H9 (cell line): ENCODE measurements around the gene TYW3. TPM values are rescaled to one million over a fixed set of nuclear protein-coding genes. Genes with fewer than 3 reads are reported as not detected.

Experiments used
- DNase-seq: peaks from one replicate; pipeline ENCODE4 v3.0.0-alpha.2; 2017
- H2AFZ ChIP-seq: one replicate; pipeline ENCODE4 v1.6.1; 2013; ENCODE audit warnings: mild to moderate bottlenecking, low read length, control low read depth, moderate library complexity
- H2AK5ac ChIP-seq: 2 replicates; pipeline ENCODE4 v1.6.1; 2013; ENCODE audit warnings: low read length, control low read depth, mixed read lengths; ENCODE audit not compliant: insufficient read length
- H2BK120ac ChIP-seq: one replicate; pipeline ENCODE4 v1.6.1; 2013; ENCODE audit warnings: low read depth, mild to moderate bottlenecking, low read length, control low read depth, inconsistent platforms; ENCODE audit not compliant: poor library complexity, severe bottlenecking
- H2BK12ac ChIP-seq: 2 replicates; pipeline ENCODE4 v1.6.1; 2013; ENCODE audit warnings: low read length, control low read depth, mixed read lengths, low read depth; ENCODE audit not compliant: insufficient read length
- H2BK15ac ChIP-seq: 2 replicates; pipeline ENCODE4 v1.6.1; 2013; ENCODE audit warnings: low read depth, low read length, control low read depth
- H2BK20ac ChIP-seq: one replicate; pipeline ENCODE4 v1.6.1; 2013; ENCODE audit warnings: low read depth, mild to moderate bottlenecking, low read length, control low read depth, inconsistent platforms; ENCODE audit not compliant: poor library complexity, severe bottlenecking
- H2BK5ac ChIP-seq: 2 replicates; pipeline ENCODE4 v1.6.1; 2013; ENCODE audit warnings: low read length, control low read depth, mixed read lengths; ENCODE audit not compliant: insufficient read length
- H3K14ac ChIP-seq: 2 replicates; pipeline ENCODE4 v1.6.1; 2013; ENCODE audit warnings: low read length, control low read depth; ENCODE audit not compliant: insufficient read depth
- H3K18ac ChIP-seq: 2 replicates; pipeline ENCODE4 v1.6.1; 2013; ENCODE audit warnings: low read depth, mild to moderate bottlenecking, mixed read lengths, low read length, control low read depth; ENCODE audit not compliant: insufficient read length
- H3K23ac ChIP-seq: 2 replicates; pipeline ENCODE4 v1.6.1; 2013; ENCODE audit warnings: low read length, control low read depth, mixed read lengths, low read depth; ENCODE audit not compliant: insufficient read length
- H3K23me2 ChIP-seq: 2 replicates; pipeline ENCODE4 v1.6.1; 2013; ENCODE audit warnings: low read depth, mild to moderate bottlenecking, mixed read lengths, low read length, control low read depth; ENCODE audit not compliant: insufficient read length, poor library complexity, severe bottlenecking
- H3K27ac ChIP-seq: 2 replicates; pipeline ENCODE4 v1.5.1; 2013; ENCODE audit warnings: low read length, control low read depth, mixed read lengths, low read depth; ENCODE audit not compliant: insufficient read length
- H3K27me3 ChIP-seq: 2 replicates; pipeline ENCODE4 v1.6.1; 2013; ENCODE audit warnings: low read length, control low read depth, inconsistent platforms; ENCODE audit not compliant: insufficient read depth
- H3K4ac ChIP-seq: 2 replicates; pipeline ENCODE4 v1.6.1; 2013; ENCODE audit warnings: low read depth, mild to moderate bottlenecking, control low read depth, inconsistent platforms, low read length, moderate library complexity
- H3K4me1 ChIP-seq: 2 replicates; pipeline ENCODE4 v1.6.1; 2013; ENCODE audit warnings: low read length, control low read depth, inconsistent platforms; ENCODE audit not compliant: insufficient read depth
- H3K4me2 ChIP-seq: 2 replicates; pipeline ENCODE4 v1.6.1; 2013; ENCODE audit warnings: low read length, control low read depth, mixed read lengths; ENCODE audit not compliant: insufficient read length, insufficient read depth
- H3K56ac ChIP-seq: 2 replicates; pipeline ENCODE4 v1.6.1; 2013; ENCODE audit warnings: low read depth, mild to moderate bottlenecking, mixed read lengths, low read length, control low read depth; ENCODE audit not compliant: insufficient read length
- H3K79me1 ChIP-seq: 2 replicates; pipeline ENCODE4 v1.6.1; 2013; ENCODE audit warnings: low read depth, mild to moderate bottlenecking, moderate library complexity, low read length, control low read depth, inconsistent platforms; ENCODE audit not compliant: insufficient read depth, poor library complexity, severe bottlenecking
- H3K79me2 ChIP-seq: 2 replicates; pipeline ENCODE4 v1.6.1; 2013; ENCODE audit warnings: low read length, control low read depth, inconsistent platforms; ENCODE audit not compliant: insufficient read depth
- H3K9ac ChIP-seq: 2 replicates; pipeline ENCODE4 v1.6.1; 2013; ENCODE audit warnings: low read length, control low read depth, mixed read lengths; ENCODE audit not compliant: insufficient read length; ENCODE audit errors: extremely low read depth
- H3K9me3 ChIP-seq: one replicate; pipeline ENCODE4 v1.6.1; 2013; ENCODE audit warnings: low read depth, low read length, inconsistent platforms; ENCODE audit not compliant: control insufficient read depth
- H3T11ph ChIP-seq: one replicate; pipeline ENCODE4 v1.6.1; 2013; ENCODE audit warnings: mild to moderate bottlenecking, low read length, control low read depth, inconsistent platforms
- H4K20me1 ChIP-seq: one replicate; pipeline ENCODE4 v1.6.1; 2013; ENCODE audit not compliant: control insufficient read depth, insufficient read length, insufficient read depth
- H4K5ac ChIP-seq: 2 replicates; pipeline ENCODE4 v1.6.1; 2013; ENCODE audit warnings: low read depth, mild to moderate bottlenecking, mixed read lengths, low read length, control low read depth; ENCODE audit not compliant: insufficient read length
- H4K8ac ChIP-seq: replicated peaks from 2 replicates; pipeline ENCODE4 v1.6.1; 2013; ENCODE audit warnings: low read length, control low read depth, mixed read lengths, low read depth; ENCODE audit not compliant: insufficient read length
- H4K91ac ChIP-seq: 2 replicates; pipeline ENCODE4 v1.6.1; 2013; ENCODE audit warnings: low read depth, mild to moderate bottlenecking, moderate library complexity, mixed read lengths, low read length, control low read depth; ENCODE audit not compliant: insufficient read length
- H3K27ac Mint-ChIP-seq, 3 experiments: 2 replicates in 2 of 3; 3 replicates in 1 of 3; pipeline ENCODE4 v1.8.0; 2020 to 2021; ENCODE audit warnings: mixed read lengths in 3 of 3, mild to moderate bottlenecking in 1 of 3, moderate library complexity in 1 of 3
- H3K27me3 Mint-ChIP-seq: 2 replicates; pipeline ENCODE4 v1.8.0; 2021; ENCODE audit warnings: low read depth, mild to moderate bottlenecking, moderate library complexity, mixed read lengths
- H3K36me3 Mint-ChIP-seq, 3 experiments: 2 replicates in 2 of 3; 3 replicates in 1 of 3; pipeline ENCODE4 v1.8.0; 2020 to 2021; ENCODE audit warnings: low read depth in 3 of 3, mixed read lengths in 3 of 3; ENCODE audit not compliant: insufficient read depth in 1 of 3
- H3K4me1 Mint-ChIP-seq, 2 experiments: 2 replicates each; pipeline ENCODE4 v1.8.0; 2020; ENCODE audit warnings: mixed read lengths in 2 of 2
- H3K4me3 Mint-ChIP-seq, 2 experiments: 2 replicates in 1 of 2; 3 replicates in 1 of 2; pipeline ENCODE4 v1.8.0; 2020 to 2021; ENCODE audit warnings: mild to moderate bottlenecking in 2 of 2, mixed read lengths in 2 of 2, moderate library complexity in 1 of 2
- H3K9me3 Mint-ChIP-seq, 2 experiments: 2 replicates in 1 of 2; 3 replicates in 1 of 2; pipeline ENCODE4 v1.8.0; 2020; ENCODE audit warnings: mild to moderate bottlenecking in 2 of 2, mixed read lengths in 2 of 2, moderate library complexity in 1 of 2
- WGBS: extraction: QIAGEN DNeasy Blood & Tissue Kit; methylation state at CpG from one replicate; pipeline ENCODE4 v1.1.7; 2013; ENCODE audit warnings: missing lambda C conversion rate, low lambda C conversion rate, mixed read lengths; ENCODE audit not compliant: insufficient read length; ENCODE audit errors: extremely low coverage; 5-methylcytosine and 5-hydroxymethylcytosine counted together
- long read RNA-seq: library from polyadenylated mRNA; unstranded; transcript quantifications from one replicate; pipeline ENCODE4 v2.0.0, GENCODE V29; 2020
- total RNA-seq: library from RNA; stranded (reverse); gene quantifications from 2 replicates; pipeline ENCODE4 v1.2.1, GENCODE V29; 2021
- TF ChIP-seq, protein P1 (sequence below): fragments of 200-600 bp; sonication (generic); conservative IDR thresholded peaks from 3 replicates; pipeline ENCODE4 v1.8.0; 2021; ENCODE audit warnings: antibody characterized with exemption, mild to moderate bottlenecking

TYW3 gene, protein sequence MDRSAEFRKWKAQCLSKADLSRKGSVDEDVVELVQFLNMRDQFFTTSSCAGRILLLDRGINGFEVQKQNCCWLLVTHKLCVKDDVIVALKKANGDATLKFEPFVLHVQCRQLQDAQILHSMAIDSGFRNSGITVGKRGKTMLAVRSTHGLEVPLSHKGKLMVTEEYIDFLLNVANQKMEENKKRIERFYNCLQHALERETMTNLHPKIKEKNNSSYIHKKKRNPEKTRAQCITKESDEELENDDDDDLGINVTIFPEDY
- total RNA-seq, result 10.9 and 12.8 TPM in 2 replicates
- long read RNA-seq, transcript TYW3-201 (6 exons, 3,430 nt), result major isoform, 21 of 29 reads
- long read RNA-seq, partial matches to known transcripts, result 4 of 29 reads
- long read RNA-seq, other reads (novel, unspliced or antisense), result 1 of 29 reads

DNA sequence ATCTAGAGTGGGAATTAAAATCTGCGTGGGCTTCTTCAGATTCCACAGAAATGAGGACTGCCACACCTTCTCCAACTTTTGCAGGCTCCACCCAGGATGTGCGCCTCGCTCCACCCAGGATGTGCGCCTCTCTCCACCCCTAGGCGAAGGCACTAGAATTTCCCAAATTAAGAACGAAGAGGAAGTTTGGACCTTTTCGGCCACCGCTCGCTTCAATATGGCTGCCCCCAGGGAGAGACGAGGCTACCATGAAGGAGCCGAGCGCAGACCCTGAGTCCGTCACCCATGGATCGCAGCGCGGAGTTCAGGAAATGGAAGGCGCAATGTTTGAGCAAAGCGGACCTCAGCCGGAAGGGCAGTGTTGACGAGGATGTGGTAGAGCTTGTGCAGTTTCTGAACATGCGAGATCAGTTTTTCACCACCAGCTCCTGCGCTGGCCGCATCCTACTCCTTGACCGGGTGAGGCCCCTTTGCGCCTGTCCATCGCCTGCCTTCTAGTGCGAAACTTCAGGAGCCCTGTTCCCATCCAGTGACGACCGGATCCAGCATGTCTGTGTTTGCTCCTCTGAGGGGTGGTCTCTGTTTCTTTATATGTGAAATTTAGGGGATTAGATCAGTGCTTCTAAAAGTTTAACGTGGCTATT is at the start of gene TYW3, which contains the start of gene CRYZ:
TSS of gene TYW3 (plus strand) at position 193 of the 644 bp plus-strand sequence. CDS start at position 286, 93 bp downstream.
TSS of gene CRYZ (minus strand) at position 91 of the 644 bp plus-strand sequence. CDS start 8,229 bp downstream, outside the sequence.
- H3K27ac ChIP-seq, result peak within 1 kb of the TSS; percentile 94
- H3K23ac ChIP-seq, result no peak within 1 kb of the TSS
- peak within 1 kb of the TSS; percentile 46 for H3K56ac ChIP-seq
- H4K91ac ChIP-seq, result no peak within 1 kb of the TSS
- no peak within 1 kb of the TSS for H2BK12ac ChIP-seq
- Mint-ChIP-seq H3K27me3 (no peaks in the 10 kb centered on the region; the same call in 1 of the 2 replicates), H3K9me3 (peaks cover under 1 to 16% of the 10 kb centered on the region in 2 experiments; a peak in 3 of 5 replicates), H3K27ac (peak within 1 kb of the TSS; percentile 99), H3K36me3 (peaks cover 16 to 39% (median 20%) of the 10 kb centered on the region in 3 experiments), H3K4me1 (peaks cover 9 to 32% of the 10 kb centered on the region in 2 experiments), H3K4me3 (peak within 1 kb of the TSS; percentile 87 to 89)
- peak within 1 kb of the TSS; percentile 49 for H3K4me2 ChIP-seq
- H2BK120ac ChIP-seq, result no peak within 1 kb of the TSS
- H4K5ac ChIP-seq, result peak within 1 kb of the TSS; percentile 88
- no peak within 1 kb of the TSS; the same call in 1 of the 2 replicates for H3K4ac ChIP-seq
- H3K79me2 ChIP-seq, result no peaks in the 10 kb centered on the region
- peak within 1 kb of the TSS; percentile 70 for H2BK5ac ChIP-seq
- peak within 1 kb of the TSS; percentile 68 for H2AFZ ChIP-seq
- no peaks in the 10 kb centered on the region; the same call in 1 of the 2 replicates for H3K4me1 ChIP-seq
- H4K8ac ChIP-seq, result peak within 1 kb of the TSS; percentile 16
- no peaks in the 10 kb centered on the region for H3K79me1 ChIP-seq
- H2AK5ac ChIP-seq, result no peak within 1 kb of the TSS
- no peaks in the 10 kb centered on the region for H4K20me1 ChIP-seq
- peak within 1 kb of the TSS; percentile 97 for H3K18ac ChIP-seq
- no peaks in the 10 kb centered on the region for H3K27me3 ChIP-seq
- H3K23me2 ChIP-seq, result no peaks in the 10 kb centered on the region
- H2BK15ac ChIP-seq, result no peak within 1 kb of the TSS
- DNase-seq, result no peak
- H2BK20ac ChIP-seq, result no peak within 1 kb of the TSS
- H3K9me3 ChIP-seq, result peaks cover 3% of the 10 kb centered on the region
- no CpG with 5 or more reads among the region's 30 CpGs for WGBS
- TF ChIP-seq, protein P1, sequence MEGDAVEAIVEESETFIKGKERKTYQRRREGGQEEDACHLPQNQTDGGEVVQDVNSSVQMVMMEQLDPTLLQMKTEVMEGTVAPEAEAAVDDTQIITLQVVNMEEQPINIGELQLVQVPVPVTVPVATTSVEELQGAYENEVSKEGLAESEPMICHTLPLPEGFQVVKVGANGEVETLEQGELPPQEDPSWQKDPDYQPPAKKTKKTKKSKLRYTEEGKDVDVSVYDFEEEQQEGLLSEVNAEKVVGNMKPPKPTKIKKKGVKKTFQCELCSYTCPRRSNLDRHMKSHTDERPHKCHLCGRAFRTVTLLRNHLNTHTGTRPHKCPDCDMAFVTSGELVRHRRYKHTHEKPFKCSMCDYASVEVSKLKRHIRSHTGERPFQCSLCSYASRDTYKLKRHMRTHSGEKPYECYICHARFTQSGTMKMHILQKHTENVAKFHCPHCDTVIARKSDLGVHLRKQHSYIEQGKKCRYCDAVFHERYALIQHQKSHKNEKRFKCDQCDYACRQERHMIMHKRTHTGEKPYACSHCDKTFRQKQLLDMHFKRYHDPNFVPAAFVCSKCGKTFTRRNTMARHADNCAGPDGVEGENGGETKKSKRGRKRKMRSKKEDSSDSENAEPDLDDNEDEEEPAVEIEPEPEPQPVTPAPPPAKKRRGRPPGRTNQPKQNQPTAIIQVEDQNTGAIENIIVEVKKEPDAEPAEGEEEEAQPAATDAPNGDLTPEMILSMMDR, result no peak
- H3K14ac ChIP-seq, result peak within 1 kb of the TSS; percentile 96
- H3K9ac ChIP-seq, result peak within 1 kb of the TSS; percentile 94
- no peak within 1 kb of the TSS for H3T11ph ChIP-seq
